GM06990 (cell line): Measurements from ENCODE around the gene MAP7.

Experiments
- DNase-seq: peaks from one replicate; pipeline ENCODE4 v3.0.0-alpha.2; 2011; ENCODE audit not compliant: insufficient read length; ENCODE audit errors: extremely low read depth
- H3K27me3 ChIP-seq: replicated peaks from 2 replicates; pipeline ENCODE4 v1.6.0; 2011; ENCODE audit warnings: low read length; ENCODE audit not compliant: control insufficient read depth, insufficient read depth
- H3K36me3 ChIP-seq: 2 replicates; pipeline ENCODE4 v1.5.1; 2011; ENCODE audit warnings: low read length; ENCODE audit not compliant: control insufficient read depth, insufficient read depth
- H3K4me3 ChIP-seq: replicated peaks from 2 replicates; pipeline ENCODE4 v1.5.1; 2011; ENCODE audit warnings: low read depth, mild to moderate bottlenecking, control low read depth, low read length
- TF ChIP-seq, protein P1 (sequence below): IDR thresholded peaks from 2 replicates; pipeline ENCODE4 v1.5.1; 2011; ENCODE audit warnings: low read length, control low read depth, mild to moderate bottlenecking, inconsistent platforms; ENCODE audit not compliant: insufficient read depth, poor library complexity, severe bottlenecking

Gene MAP7

DNA sequence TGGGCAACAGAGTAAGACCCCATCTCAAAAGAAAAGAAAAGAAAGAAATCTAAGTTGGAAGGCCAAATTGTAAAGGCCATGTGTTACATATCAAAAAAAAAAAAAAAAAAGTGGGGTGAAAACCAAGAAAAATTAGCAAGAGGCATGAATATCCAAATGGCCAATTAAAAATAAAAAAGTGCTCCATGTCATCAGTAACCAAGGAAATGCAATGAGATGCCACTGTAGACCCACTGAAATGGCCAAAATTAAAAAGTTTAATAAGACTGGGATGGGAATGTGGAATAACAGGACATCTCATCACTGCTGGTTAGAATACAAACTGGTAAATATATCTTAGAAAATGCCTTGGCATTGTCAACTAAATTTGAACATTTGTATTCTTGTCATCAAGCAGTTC lies 230.5 kb downstream of the MAP7 start:
- TF ChIP-seq, protein P1, sequence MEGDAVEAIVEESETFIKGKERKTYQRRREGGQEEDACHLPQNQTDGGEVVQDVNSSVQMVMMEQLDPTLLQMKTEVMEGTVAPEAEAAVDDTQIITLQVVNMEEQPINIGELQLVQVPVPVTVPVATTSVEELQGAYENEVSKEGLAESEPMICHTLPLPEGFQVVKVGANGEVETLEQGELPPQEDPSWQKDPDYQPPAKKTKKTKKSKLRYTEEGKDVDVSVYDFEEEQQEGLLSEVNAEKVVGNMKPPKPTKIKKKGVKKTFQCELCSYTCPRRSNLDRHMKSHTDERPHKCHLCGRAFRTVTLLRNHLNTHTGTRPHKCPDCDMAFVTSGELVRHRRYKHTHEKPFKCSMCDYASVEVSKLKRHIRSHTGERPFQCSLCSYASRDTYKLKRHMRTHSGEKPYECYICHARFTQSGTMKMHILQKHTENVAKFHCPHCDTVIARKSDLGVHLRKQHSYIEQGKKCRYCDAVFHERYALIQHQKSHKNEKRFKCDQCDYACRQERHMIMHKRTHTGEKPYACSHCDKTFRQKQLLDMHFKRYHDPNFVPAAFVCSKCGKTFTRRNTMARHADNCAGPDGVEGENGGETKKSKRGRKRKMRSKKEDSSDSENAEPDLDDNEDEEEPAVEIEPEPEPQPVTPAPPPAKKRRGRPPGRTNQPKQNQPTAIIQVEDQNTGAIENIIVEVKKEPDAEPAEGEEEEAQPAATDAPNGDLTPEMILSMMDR: no peak
- no peak for DNase-seq
- Histone ChIP-seq H3K27me3 (no peaks in the 10 kb centered on the region), H3K36me3 (no peaks in the 10 kb centered on the region), H3K4me3 (no peak overlapping the region)

DNA sequence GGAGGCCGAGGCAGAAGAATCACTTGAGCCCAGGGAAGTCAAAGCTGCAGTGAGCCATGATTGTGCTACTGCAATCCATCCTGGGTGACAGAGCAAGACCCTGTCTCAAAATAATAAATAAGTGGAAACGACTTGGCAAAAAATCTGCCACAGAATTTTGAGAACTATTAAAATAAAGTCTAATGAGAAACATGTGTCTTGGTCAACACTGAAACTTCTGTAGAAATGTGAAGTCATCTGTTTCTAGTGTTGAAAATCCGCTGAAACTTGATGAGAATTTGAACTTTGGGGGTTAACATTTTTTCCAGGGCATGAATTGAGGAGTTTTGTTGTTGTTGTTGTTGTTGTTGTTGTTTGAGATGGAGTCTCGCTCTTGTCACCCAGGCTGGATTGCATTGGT lies 231.5 kb downstream of the MAP7 start:
- H3K27me3 ChIP-seq: no peaks in the 10 kb centered on the region

DNA sequence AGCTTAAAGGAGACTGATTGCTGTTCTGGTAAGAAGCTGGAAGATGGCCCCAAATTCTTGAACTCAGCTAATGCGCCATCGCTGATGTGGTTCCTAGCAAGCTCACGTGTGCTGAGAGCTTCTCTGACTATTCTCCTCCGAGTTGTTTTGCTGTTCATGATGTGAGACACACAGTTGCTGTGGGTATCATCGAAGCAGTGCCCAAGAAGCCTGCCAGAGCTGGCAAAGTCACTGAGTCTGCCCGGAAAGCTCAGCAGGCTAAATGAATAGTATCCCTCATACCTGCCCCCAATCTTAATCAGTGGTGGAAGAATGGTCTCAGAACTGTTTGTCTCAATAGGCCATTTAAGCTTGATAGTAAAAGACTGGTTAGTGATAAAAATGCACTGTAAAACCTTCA lies 232.3 kb downstream of the MAP7 start:
- TF ChIP-seq, protein P1: no peak
- H3K27me3 ChIP-seq: no peaks in the 10 kb centered on the region
- no peak overlapping the region for H3K4me3 ChIP-seq
- no peaks in the 10 kb centered on the region for H3K36me3 ChIP-seq
- no peak for DNase-seq

More for the DNA sequence above, 231.5 kb downstream of the MAP7 start:
- TF ChIP-seq, protein P1: no peak
- H3K4me3 ChIP-seq: no peak overlapping the region
- DNase-seq: no peak
- no peaks in the 10 kb centered on the region for H3K36me3 ChIP-seq

DNA sequence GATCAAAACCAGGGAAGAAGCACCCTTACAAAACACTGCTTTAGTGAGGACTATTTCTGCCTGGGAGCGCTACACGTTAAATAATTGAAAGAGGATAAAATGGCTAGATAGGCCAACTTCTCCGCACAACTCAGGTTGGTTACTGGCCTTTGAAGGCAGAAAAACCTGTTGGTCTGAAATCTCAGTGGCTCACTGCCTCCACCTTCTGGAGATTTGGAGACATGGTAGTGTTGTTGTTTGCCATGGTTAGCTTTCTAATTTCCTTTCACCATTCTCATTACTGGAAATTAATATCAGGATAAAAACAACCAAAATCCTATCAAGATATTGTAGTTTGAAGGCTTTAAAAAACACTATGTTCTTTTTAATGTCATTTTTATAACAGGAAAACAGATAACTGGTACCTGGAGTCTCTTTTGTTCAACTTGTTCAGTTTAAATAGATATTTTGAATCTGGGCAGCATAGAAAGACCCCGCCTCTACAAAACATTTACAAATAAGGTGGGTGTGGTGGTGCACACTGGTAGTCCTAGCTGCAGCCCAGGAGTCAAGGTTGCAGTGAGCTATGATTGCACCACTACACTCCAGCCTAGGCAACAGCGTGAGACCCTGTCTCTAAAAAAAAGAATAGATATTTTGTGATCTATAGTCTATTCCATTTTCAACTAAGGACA lies 233.1 kb downstream of the MAP7 start:
- no peaks in the 10 kb centered on the region for H3K36me3 ChIP-seq
- no peak overlapping the region for H3K4me3 ChIP-seq
- H3K27me3 ChIP-seq: no peaks in the 10 kb centered on the region
- TF ChIP-seq, protein P1: peak; percentile 77
- no peak for DNase-seq

GRCh38 chr6:136315594-136315993 lies 234.6 kb downstream of the MAP7 start:
- Histone ChIP-seq H3K36me3 (no peaks in the 10 kb centered on the region), H3K4me3 (no peak overlapping the region), H3K27me3 (no peaks in the 10 kb centered on the region)
- DNase-seq: no peak
- TF ChIP-seq, protein P1: no peak

- Histone ChIP-seq H3K27me3 (peaks cover 1% of the 10 kb centered on the region; the same call in 1 of the 2 replicates), H3K36me3 (no peaks in the 10 kb centered on the region), H3K4me3 (no peak overlapping the region)
- no peak for DNase-seq
- TF ChIP-seq, protein P1: no peak
Observed at GRCh38 chr6:136312975-136313374, 237.2 kb downstream of the MAP7 start.
